Measurements from ENCODE around the gene PCP4L1.
A peak's percentile ranks its signal among the peaks of the same experiment; 100 is the strongest.
"Not testable (repeated sequence)": the region's sequence is repeated elsewhere in the genome, so short reads cannot be mapped to it uniquely, and the experiment has no call there.

Gene PCP4L1

DNA sequence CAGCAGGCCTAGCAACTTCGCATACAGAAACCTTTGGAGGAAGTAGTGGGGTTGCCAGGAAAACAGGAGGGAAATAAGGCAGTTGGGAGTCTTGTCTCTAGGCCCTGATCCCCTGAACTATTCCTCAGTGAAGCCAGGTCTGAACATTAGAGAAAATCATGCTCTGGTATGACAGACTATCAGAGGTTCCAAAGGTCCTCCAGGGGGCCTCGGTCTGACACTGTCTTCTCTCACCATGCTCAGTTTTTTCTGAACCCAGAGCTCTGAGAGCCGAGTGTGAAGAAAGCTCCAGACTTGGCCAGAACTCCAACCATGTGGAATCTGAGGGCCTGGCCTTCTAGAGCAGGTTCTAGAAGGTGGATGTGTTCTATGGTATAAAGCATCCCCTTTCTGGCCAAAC lies 28.6 kb upstream of the PCP4L1 start:
- DNase-seq: peak; percentile 15

DNA sequence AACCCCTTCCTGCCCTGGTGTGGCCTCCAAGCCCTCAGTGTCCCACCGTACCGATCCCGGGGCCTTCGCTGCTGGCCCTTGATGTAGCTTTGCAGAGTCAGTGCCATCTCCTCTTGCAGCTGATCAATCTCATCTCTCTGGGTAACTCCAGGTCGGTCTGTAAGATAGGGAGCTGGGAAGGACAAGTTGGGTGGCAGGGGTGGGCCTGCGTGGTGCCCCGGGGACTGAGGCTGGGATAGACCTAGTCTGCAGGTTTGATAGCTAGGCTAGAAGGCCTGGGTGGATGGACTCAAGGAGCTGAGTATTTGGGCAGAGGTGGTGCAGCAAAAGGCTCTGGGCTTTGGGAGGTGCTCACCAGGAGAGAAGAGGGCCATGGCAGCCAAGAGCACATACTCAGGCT lies 27.8 kb upstream of the PCP4L1 start:
- DNase-seq: no peak

DNA sequence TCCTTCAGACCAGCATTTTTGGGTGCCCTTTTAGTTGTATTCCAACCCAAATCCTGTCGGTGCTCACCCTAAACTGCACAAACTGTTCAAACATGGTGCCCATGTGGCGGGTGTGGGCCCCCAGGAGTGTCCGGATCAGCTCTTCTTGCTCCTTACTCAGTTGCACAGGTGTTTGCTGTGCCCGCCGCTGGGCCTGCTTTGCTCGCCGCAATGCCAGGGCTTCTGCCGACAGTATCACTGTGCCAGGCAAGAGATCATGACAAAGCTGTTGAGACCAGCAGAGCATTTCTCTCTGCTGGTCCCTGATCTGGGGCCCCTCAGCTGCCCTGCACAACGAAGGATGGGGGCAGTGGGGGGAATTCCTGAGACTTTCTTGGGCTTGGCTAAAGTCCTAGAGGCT lies 25.4 kb upstream of the PCP4L1 start:
- DNase-seq: no peak

DNA sequence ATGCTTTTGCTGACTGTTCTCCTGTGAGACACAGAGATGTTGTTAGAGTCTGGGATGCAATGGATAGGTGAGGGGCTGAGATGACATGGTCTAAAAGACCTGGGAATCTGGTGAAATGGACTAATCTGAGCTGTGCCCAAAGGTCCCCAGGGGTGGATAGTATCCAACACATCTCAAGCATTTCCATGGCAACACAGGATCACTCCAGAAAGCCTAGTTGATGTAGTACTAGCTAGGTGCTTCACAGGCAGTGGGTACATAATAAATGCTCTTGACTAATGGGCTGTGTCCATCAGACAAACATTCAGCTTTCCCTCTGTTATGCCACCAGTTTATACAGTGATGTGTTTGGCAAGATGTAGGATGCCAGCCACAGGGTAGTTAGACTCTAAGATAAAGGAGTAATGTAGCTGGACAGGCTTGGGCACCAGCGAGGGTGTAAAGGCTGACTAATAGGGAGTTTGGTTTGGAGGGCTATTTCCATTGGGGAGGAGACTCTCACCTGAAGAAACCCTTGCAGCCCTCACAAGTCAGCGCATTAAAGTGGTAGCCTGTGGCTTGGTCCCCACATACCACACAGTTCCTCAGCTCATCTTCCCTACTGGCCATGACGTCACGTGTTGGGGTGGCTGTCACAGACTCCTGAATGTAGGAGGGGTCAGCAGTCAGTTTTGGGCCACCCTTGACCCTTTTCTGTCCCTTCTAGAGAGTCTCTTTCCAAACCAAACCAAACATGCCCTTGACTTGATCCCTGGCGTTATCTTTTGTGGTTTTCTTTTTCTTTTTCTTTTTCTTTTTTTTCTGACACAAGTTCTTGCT lies 22.4 kb upstream of the PCP4L1 start:
- no peak for DNase-seq

DNA sequence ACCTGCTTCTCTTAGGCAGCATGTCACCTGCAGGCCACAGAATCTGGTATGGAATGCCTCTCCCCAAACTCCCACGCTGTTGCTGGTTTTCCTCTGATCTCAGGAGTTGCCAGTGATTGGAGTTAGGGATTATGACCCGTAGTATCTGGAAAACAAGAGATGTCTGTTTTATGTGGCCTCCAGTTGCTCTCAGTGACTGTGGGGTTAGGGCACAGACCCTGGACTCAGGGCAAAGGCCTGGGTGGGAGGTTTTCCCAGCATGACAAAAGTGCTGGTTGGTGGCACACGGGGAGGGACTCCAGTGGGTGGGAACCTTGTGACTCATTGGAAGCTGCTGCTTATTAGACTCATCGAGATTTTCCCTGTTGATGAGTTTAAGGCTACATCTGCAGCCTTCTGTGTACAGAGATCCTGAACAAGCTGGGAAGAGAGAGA lies 20.5 kb upstream of the PCP4L1 start, which contains the start of gene NR1I3:
TSS of gene NR1I3 (minus strand) at position 165 of the 435 bp plus-strand sequence. CDS start 1,638 bp downstream, outside the sequence.
- DNase-seq: no peak

DNA sequence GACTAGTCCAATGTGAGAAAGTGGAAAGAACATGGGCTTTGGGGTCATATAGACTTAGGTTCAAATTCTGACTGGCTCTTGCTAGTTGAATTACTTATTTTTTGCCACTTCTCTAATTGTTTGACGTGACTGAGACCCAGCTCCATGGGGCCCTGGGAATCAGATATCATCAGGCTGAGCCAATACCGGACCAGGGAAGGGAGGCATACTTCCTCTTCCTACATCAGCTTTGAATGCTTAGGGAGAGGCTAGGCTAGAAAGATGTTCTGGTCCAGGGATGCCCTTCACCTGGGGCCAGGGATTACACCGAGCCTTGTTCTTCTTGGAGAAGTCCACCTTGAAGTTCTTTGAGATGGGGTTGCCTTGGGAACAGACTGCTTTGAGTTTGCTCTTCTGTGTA lies 16.9 kb upstream of the PCP4L1 start:
- DNase-seq: no peak

DNA sequence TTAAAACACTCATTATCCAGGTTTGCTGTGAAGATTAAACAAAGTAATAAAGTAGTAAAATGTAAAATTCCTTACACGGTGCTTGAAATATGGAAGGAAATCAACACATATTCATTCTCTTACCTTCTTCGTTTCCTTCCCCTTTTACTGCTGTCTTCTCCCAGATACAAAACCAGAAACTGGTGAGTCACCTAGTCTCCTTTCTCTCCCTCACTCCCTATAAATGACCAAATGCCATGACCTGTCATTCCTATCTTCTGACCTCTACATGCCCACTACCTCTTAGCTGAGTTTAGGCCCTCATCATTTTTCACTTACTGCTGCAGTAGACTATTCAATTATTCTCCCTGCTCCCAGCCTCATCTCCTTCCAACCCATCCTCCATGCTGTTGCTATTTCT lies 16.2 kb upstream of the PCP4L1 start:
- no peak for DNase-seq

DNA sequence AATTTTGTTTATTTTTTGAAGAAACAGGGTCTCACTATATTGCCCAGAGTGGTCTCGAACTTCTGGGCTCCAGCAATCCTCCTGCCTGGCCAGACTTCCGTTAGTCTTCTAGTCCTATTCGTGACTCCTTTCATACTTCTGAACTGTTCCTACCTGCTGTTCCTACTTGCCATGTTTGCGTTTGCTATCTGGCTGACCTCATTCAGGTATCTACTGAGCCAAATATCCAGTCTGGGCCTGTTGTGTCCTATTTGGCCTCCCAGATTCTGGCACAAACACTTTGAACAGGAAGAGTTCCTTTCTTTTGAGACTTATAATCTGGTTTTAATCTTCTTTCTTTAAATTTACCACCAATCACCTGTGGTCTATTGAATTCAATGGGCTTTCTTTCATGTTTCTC lies 13.7 kb upstream of the PCP4L1 start:
- no peak for DNase-seq

DNA sequence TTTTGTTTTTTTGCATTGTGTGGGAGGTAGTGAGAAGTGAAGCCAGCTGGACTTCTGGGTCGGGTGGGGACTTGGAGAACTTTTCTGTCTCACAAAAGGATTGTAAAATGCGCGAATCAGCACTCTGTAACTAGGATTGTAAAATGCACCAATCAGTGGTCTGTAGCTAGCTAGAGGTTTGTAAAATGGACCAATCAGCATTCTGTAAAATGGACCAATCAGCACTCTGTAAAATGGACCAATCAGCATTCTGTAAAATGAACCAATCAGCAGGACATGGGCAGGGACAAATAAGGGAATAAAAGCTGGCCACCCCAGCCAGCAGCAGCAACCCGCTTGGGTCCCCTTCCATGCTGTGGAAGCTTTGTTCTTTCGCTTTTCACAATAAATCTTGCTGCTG lies 8.4 kb upstream of the PCP4L1 start:
- not testable (repeated sequence) for DNase-seq

DNA sequence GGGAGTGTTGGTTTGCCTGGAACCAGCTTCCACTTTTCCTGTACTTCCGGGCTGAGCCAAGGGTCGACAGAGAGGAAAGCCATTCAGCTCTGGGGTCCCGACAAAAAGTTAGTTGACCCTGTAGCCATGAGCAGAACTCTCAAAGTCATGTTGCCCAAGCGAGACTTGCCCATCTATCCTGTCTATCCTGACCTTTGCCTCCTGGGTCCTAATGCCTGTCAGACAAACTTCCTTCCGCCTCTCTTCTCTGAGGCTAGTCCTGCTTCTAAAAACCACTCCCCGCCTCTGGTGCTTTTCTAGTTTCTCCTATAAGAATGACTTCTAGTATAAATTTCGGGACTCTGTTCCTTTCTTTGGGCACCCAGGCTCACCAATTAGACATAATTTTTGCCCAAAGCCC lies 7.7 kb upstream of the PCP4L1 start:
- no peak for DNase-seq

DNA sequence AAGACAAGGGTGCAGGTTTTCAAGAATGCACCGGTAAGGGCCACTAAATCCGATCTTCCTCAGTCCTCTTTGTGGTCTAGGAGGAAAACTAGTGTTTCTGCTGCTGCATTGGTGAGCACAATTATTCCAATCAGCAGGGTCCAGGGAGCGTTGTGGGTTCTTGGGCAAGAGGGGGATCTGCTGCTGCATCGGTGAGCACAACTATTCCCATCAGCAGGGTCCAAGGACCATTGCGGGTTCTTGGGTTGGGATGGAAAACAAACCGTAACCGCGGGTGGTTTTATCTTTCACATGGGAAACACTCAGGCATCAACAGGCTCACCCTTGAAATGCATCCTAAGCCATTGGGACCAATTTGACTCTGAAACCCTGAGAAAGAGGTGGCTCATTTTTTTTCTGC lies 7.0 kb upstream of the PCP4L1 start:
- DNase-seq: no peak

DNA sequence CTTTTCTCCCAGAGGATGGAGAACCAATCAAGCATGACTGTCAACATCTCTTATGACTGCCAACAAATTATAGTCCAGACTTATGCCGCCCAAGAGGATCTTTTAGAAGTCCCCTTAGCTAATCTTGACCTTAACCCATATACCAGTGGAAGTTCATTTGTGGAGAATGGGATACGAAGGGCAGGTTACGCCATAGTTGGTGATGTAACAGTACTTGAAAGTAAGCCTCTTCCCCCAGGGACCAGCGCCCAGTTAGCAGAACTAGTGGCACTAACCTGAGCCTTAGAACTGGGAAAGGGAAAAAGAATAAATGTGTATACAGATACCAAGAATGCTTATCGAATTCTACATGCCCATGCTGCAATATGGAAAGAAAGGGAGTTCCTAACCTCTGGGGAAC lies 3.2 kb upstream of the PCP4L1 start:
- DNase-seq: not testable (repeated sequence)

DNA sequence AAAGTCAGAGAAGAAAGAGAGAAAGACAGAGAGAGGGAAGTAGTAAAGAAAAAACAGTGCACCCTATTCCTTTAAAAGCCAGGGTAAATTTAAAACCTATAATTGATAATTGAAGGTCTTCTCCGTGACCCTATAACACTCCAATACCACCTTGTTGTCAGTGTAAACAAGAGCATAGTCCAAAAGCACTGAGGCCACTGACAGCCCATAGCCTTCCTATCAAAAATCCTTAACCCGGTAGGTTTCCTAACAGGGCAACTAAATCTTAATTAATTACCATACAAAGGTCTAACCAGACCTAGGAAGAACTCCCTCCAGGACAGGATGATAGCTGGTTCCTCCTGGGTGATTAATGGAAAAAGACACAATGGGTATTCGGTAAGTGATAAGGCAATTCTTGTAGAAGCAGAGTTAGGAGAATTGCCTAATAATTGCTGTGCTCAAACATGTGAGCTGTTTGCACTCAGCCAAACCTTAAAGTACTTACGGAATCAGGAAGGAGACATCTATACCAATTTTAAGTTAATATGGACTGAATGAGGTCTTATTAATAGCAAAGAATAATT lies 2.5 kb upstream of the PCP4L1 start:
- DNase-seq: not testable (repeated sequence)

DNA sequence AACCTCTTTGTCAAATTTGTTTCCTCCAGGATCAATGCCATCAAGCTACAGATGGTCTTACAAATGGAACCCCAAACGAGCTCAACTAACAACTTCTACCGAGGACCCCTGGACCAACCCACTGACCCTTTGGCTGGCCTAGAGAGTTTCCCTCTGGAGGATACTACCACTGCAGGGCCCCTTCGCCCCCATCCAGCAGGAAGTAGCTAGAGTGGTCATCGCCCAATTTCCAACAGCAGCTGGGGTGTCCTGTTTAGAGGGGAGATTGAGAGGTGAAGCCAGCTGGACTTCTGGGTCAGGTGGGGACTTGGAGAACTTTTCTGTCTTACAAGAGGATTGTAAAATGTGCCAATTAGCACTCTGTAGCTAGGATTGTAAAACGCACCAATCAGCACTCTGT lies 1.4 kb upstream of the PCP4L1 start:
- DNase-seq: not testable (repeated sequence)

DNA sequence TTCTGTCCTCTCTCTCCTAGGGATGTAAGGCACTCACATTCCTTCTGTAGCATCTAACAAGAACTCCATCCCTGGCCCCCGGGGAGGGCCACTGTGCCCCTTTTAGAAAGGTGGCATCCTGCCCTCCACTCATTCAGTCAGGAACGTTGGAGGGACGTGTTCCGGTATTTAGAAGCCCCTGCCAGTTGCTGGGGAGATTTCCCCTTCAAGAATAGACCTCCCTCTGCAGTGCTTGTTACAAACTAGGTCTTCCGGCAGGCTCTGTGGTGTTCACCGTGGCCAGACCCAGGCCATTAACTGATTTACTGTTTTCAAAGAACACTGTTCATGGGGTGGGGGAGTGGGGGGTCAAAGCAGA lies 779 bp downstream of the PCP4L1 start:
- no peak for DNase-seq

DNA sequence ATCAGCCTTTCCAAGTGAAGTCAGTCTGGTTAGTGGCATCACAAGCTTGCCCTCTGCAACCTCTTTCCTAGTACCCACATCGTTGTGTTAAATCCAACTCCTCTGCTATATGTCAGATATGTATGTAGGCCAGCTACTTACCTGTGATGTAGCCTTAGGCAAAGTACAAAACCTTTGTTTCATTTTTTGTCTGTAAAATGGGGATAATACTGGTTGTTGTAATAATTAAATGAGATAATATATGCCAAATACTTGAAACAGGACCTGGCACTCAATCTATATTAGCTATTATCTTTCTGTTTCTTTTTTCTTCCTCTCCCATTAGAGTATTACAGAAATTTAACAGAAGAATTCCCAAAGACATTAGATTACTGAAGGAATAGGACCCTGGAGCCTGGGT lies 1.2 kb downstream of the PCP4L1 start:
- no peak for DNase-seq

DNA sequence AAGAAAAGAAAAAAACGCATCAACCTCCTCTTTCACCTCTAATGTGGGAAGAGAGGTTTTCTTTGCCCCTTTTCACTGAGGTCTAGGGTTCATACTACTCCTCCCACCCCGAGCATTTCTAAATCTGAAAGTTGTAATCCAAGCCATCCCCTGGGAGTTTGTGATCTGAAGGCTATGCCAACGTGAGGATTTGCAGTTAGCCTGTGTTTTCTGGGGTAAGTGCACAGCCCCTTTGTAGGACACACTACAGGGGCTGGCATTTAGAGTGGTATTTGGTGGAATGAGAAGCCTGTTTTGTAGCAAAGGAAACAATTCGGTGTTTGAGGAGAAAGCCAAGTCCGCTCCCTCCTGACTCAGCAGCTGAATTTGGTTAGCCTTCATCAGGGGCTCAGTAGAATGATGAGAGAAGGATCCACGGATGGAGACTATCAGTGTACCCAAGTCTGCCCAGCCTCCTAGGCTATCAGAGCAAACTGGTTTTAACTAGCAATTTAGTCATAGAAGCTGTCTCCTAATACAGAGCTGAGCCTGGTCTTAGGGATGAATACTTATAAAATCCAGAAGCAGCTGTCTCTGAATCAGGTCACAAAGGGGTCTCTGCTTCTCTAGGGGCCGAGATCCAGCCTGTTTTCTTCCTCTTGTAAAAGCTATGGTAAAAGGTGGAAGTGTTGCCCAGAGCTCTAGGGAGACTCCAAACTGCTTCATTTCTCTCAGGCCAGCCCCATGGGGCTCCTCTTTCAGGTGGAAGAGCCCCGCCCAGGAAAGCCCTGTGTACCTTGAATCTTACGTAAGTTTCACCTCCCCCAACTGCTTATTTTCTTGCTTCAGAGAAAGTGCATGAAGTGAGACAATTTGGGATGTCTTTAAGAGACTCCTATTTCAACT lies 2.1 kb downstream of the PCP4L1 start:
- DNase-seq: no peak

DNA sequence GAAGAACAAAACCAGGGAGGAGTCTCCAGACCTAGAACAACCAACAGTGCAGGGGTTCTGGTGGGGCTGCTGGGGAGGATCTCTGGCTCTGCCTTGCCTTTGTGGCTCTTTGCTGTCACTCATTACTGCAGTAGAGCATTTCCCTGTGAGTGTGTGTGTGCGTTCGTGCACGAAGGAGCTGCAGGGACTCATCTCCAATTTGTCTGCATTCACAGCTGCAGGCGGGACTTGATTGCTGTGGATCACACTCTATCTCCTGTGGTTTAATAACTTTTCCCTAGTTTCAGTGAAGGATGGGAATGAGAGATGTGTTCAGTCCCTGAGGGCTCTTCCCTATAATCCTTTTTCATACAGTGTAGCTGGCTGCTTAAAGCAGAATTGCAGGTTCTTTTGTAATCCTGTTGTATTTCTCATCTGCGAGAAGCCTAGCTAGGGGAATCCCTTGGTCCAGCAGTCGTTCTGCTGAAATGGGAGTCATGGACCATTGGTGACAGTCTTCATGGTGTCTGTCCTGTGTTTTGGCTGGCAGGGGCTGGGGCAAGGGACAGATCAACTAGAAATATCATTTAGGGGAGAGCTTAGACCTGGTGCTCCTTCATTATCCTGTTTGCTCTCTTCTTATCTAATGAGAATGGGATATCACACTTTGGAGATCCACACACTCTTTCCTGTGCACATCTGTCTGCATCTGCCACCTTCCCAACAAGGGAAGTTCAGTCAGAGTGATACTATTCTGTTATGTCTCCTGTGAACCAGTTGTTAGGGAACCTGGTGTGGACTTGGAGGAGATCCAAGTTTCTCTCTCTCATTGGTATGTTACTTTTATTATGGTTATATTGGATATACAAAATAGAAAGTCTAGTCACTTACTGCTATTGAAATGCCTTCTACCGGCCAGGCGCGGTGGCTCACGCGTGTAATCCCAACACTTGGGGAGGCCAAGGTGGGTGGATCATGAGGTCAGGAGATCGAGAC lies 3.0 kb downstream of the PCP4L1 start:
- DNase-seq: no peak

DNA sequence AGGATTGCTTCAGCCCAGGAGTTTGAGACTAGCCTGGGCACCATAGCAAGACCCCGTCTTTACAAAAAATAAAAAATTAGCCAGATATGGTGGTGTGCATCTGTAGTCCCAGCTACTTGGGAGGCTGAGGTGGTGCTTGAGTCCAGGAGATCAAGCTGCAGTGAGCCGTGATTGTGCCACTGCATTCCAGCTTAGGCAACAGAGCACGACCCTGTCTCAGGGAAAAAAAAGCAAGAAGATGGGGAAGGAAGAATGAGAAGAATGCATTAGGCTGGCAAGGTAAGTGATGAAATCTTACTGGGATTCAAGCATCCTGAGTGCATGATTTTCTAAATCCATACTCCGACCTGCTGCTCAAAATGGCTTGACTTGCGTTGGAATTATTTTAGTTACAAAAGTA lies 6.8 kb downstream of the PCP4L1 start:
- DNase-seq: no peak

DNA sequence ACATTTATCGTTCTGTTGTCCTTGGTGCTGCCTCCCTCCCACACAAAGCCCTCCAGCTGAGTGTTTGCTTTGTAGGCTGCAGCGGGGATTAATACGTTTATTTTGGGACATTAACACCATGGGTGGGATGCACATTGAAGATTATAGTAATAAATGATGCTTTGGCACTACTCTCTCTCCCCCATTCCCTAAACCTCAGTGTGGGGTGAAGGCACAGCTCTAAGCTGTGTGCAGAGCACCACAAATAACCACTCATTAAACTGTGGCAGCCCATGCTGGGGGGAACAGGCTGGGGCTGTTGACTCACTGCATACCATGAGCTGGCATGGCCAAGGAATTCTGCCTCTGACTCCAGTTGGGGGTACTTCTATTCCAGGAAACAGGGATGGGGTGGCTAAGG lies 7.7 kb downstream of the PCP4L1 start:
- no peak for DNase-seq

DNA sequence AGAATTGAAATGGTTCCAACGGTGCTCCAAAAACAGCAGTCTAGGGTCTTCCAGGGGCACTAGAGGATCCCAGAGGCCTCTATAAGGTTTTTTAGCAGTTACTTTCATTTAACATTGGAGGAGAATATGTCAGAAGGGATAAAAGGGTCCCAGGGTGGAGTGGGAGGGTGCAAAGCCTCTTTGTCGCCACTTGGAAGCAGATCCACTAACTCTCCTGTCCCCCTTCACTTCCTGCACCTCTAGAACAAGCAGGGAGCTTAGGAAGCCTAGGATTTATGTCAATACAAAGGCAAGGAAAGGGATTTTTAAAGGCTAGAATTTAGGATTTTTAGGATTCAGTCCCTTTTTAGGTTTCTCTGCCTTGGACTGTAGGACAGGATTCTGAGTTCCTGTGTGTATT lies 8.3 kb downstream of the PCP4L1 start:
- DNase-seq: no peak

DNA sequence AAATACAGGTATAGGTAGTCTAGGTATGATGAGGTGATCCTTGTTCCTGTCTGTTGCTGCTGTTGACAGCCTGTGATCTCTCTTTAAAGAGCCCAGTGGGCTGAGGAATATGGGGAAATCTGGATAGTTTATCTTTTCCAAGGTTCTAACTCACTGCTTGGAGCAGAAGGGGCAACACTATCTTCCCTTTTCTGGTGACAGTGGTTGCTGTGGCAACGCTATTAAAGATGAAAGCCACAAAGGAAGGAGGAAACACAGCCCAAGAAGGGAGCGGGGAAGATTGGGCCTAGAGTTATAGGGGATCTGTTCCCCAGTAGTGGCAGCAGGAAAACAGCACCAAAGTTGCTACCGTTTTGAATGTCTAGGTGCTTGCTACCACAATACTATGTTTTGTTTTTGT lies 8.8 kb downstream of the PCP4L1 start:
- DNase-seq: no peak

DNA sequence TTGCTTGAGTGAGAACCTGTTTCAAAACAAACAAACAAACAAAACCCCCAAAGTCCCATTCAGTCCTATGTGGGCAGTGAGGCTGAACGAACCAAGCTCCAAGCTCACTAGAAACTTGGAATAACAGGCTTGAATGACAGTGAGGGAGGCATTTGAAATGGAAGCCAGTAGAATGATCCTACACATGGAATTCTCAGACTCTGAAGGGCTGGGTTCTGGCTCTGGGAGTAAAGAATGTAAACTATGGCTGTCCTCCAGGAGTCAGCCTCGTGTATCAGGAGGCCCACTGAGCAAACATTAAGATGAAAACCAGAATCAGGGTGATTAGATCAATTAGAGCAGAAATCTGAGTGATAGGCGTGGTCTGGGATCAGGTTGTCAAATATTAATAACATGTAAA lies 14.9 kb downstream of the PCP4L1 start:
- no peak for DNase-seq

Measured in CD4-positive, alpha-beta T cell treated with Interleukin-17A for 4 hours (primary cell).